Measurements from ENCODE around the gene CENPW. TPM values are rescaled to one million over a fixed set of nuclear protein-coding genes. Genes with fewer than 3 reads are reported as not detected.

Gene CENPW
- total RNA-seq, 1 experiment from 2014 or later = 54.5 TPM

DNA sequence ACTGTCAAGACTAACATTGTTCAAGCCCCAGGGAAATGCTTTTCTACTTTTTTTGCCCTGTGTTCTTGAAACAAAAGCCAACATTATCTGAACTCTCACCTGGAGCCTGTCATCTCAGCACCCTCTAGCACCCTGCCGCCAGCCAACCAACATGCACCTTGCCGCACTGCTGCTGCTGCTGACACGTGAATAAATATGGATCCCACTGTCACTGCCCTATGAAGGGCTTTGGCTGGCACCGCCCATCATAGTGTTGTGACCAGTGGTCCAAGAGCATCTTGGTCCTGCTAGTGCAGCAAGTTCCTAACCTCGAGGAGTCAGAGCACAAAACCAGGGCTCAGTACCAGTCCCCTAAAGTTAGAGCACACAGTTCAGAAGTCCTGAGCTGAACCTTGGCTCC, 41.6 kb downstream of the CENPW start:
- no TSS peak for BruUV-seq (replicated peaks)
- Histone ChIP-seq H4K20me1 (ENCODE audit: insufficient read depth) (no peaks in the 10 kb centered on the region), H3K27me3 (ENCODE audit: insufficient read depth, low read depth) (no peaks in the 10 kb centered on the region), H3K79me2 (ENCODE audit: low read depth) (no peaks in the 10 kb centered on the region), H3K9me2 (ENCODE audit: insufficient read depth) (no peaks in the 10 kb centered on the region), H3F3A (ENCODE audit: insufficient read depth, low read depth) (no peaks in the 10 kb centered on the region), H2AFZ (no peak overlapping the region), H3K36me3 (ENCODE audit: low read depth) (no peaks in the 10 kb centered on the region), H3K4me2 (no peak overlapping the region), H3K4me3 (no peak overlapping the region), H3K9me3 (ENCODE audit: insufficient read depth, low read depth) (peaks cover 20% of the 10 kb centered on the region), H3K4me1 (replicated peaks; ENCODE audit: insufficient read depth) (no peaks in the 10 kb centered on the region), H3K27ac (no peak overlapping the region)
- no peak for DNase-seq
- ChIA-PET POLR2A (ENCODE audit: unreplicated experiment) (no interaction called here), CTCF (no interaction called here)
- TF ChIP-seq EZH2 (IDR thresholded peaks at IDR 0.05; ENCODE audit: low read depth) = no peak
- TF ChIP-seq, protein P1, sequence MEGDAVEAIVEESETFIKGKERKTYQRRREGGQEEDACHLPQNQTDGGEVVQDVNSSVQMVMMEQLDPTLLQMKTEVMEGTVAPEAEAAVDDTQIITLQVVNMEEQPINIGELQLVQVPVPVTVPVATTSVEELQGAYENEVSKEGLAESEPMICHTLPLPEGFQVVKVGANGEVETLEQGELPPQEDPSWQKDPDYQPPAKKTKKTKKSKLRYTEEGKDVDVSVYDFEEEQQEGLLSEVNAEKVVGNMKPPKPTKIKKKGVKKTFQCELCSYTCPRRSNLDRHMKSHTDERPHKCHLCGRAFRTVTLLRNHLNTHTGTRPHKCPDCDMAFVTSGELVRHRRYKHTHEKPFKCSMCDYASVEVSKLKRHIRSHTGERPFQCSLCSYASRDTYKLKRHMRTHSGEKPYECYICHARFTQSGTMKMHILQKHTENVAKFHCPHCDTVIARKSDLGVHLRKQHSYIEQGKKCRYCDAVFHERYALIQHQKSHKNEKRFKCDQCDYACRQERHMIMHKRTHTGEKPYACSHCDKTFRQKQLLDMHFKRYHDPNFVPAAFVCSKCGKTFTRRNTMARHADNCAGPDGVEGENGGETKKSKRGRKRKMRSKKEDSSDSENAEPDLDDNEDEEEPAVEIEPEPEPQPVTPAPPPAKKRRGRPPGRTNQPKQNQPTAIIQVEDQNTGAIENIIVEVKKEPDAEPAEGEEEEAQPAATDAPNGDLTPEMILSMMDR (conservative IDR thresholded peaks at IDR 0.05) = no peak
- intact Hi-C loops (cut with micrococcal nuclease; ENCODE audit: unreplicated experiment) = no loop called here

DNA sequence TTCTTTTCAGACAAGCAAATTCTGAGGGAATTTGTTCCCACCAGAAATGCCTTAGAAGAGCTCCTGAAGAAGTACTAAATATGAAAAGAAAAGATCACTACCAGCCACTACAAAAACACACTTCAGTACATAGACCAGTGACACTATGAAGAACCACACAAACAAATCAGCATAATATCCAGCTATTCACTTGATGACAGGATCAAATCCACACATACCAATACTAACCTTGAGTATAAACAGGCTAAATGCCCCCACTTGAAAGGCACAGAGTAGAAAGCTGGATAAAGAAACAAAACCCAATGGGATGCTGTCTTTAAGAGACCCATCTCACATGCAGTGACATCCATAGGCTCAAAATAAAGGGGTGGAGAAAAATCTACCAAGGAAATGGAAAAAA, 43.3 kb downstream of the CENPW start:
- no peaks in the 10 kb centered on the region for H4K20me1 ChIP-seq (ENCODE audit: insufficient read depth)
- H3K4me3 ChIP-seq = no peak overlapping the region
- no peak overlapping the region for H3K27ac ChIP-seq
- H3K9me3 ChIP-seq (ENCODE audit: insufficient read depth, low read depth) = peaks cover 20% of the 10 kb centered on the region
- POLR2A ChIA-PET (ENCODE audit: unreplicated experiment) = no interaction called here
- no peak overlapping the region for H2AFZ ChIP-seq
- intact Hi-C loops (cut with micrococcal nuclease; ENCODE audit: unreplicated experiment) = no loop called here
- H3K9me2 ChIP-seq (ENCODE audit: insufficient read depth) = no peaks in the 10 kb centered on the region
- no peaks in the 10 kb centered on the region for H3K36me3 ChIP-seq (ENCODE audit: low read depth)
- DNase-seq = no peak
- BruUV-seq (replicated peaks) = no TSS peak
- no peaks in the 10 kb centered on the region for H3K27me3 ChIP-seq (ENCODE audit: insufficient read depth, low read depth)
- no peaks in the 10 kb centered on the region for H3K4me1 ChIP-seq (replicated peaks; ENCODE audit: insufficient read depth)
- CTCF ChIA-PET = no interaction called here
- H3K4me2 ChIP-seq = no peak overlapping the region
- no peaks in the 10 kb centered on the region for H3K79me2 ChIP-seq (ENCODE audit: low read depth)
- no peaks in the 10 kb centered on the region for H3F3A ChIP-seq (ENCODE audit: insufficient read depth, low read depth)
- TF ChIP-seq, protein P1 (conservative IDR thresholded peaks at IDR 0.05) = no peak
- no peak for TF ChIP-seq EZH2 (IDR thresholded peaks at IDR 0.05; ENCODE audit: low read depth)

DNA sequence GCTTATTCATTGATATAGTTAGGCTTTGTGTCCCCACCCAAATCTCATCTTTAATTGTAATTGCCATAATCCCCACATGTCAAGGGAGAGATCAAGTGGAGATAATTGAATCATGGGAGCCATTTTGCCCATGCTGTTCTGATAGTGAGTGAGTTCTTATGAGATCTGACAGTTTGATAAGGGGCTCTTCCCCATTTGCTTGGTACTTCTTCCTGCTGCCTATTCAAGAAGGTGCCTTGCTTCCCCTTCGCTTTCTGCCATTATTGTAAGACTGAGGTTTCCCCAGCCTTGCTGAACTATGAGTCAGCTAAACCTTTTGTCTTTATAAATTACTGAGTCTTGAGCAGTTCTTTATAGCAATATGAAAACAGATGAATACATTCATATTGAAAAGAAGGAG, 45.6 kb downstream of the CENPW start:
- no peaks in the 10 kb centered on the region for H3F3A ChIP-seq (ENCODE audit: insufficient read depth, low read depth)
- no peaks in the 10 kb centered on the region for H3K27me3 ChIP-seq (ENCODE audit: insufficient read depth, low read depth)
- no peak overlapping the region for H3K4me3 ChIP-seq
- peaks cover 20% of the 10 kb centered on the region for H3K9me3 ChIP-seq (ENCODE audit: insufficient read depth, low read depth)
- no peak for TF ChIP-seq EZH2 (IDR thresholded peaks at IDR 0.05; ENCODE audit: low read depth)
- TF ChIP-seq, protein P1 (conservative IDR thresholded peaks at IDR 0.05) = no peak
- intact Hi-C loops (cut with micrococcal nuclease; ENCODE audit: unreplicated experiment) = no loop called here
- no peak overlapping the region for H2AFZ ChIP-seq
- ChIA-PET CTCF (no interaction called here), POLR2A (ENCODE audit: unreplicated experiment) (no interaction called here)
- no peaks in the 10 kb centered on the region for H3K9me2 ChIP-seq (ENCODE audit: insufficient read depth)
- no TSS peak for BruUV-seq (replicated peaks)
- no peak overlapping the region for H3K4me2 ChIP-seq
- no peak for DNase-seq
- H3K79me2 ChIP-seq (ENCODE audit: low read depth) = no peaks in the 10 kb centered on the region
- no peaks in the 10 kb centered on the region for H4K20me1 ChIP-seq (ENCODE audit: insufficient read depth)
- no peak overlapping the region for H3K27ac ChIP-seq
- H3K4me1 ChIP-seq (replicated peaks; ENCODE audit: insufficient read depth) = no peaks in the 10 kb centered on the region
- no peaks in the 10 kb centered on the region for H3K36me3 ChIP-seq (ENCODE audit: low read depth)

Data from PC-9 (cell line).